Measurements from ENCODE around the gene SFXN3.

- TF ChIP-seq MYC (IDR thresholded peaks at IDR 0.05; ENCODE audit: low read depth, low read length) (no peak), CTCF (IDR thresholded peaks at IDR 0.05; ENCODE audit: low read depth, low read length) (no peak), POLR2A (IDR thresholded peaks at IDR 0.05; ENCODE audit: extremely low read depth, insufficient read length) (no peak)
- TF ChIP-seq, protein P1, sequence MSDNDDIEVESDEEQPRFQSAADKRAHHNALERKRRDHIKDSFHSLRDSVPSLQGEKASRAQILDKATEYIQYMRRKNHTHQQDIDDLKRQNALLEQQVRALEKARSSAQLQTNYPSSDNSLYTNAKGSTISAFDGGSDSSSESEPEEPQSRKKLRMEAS (IDR thresholded peaks at IDR 0.05; ENCODE audit: low read depth, low read length), result no peak
Observed at GRCh38 chr10:101052285-101052684, 21.3 kb downstream of the SFXN3 start.
